ENCODE measurements around the gene CRB1.

Gene CRB1

DNA sequence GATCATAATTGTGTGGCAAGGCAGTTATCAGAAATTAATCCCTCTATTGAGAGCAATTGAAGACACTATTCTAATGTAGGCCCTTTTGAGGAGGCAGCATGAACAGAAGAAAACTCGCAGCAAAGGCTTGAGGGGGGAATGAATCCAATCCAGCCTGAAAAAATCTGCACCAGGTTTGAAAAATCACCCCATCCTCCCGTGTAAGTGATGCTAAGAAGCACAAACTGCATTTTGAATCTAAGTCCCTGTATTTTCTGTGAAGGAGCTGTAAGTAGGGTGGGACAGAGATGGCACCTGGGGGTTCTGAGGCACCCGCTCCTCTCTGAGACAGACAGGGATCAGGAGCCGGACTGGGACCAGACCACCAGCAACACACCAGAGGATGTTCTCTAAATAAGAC is at the start of gene CRB1:
Gene CRB1 (plus strand): TSS at position 241 of the 400 bp plus-strand sequence. CDS start 161 bp downstream, outside the sequence.
- no peak for DNase-seq

GRCh38 chr1:197218857-197219256 is 49.2 kb upstream of the CRB1 start:
- DNase-seq: no peak

GRCh38 chr1:197222025-197222685 is 45.9 kb upstream of the CRB1 start:
- DNase-seq: no peak

GRCh38 chr1:197222780-197223179 is 45.3 kb upstream of the CRB1 start:
- DNase-seq: no peak

DNA sequence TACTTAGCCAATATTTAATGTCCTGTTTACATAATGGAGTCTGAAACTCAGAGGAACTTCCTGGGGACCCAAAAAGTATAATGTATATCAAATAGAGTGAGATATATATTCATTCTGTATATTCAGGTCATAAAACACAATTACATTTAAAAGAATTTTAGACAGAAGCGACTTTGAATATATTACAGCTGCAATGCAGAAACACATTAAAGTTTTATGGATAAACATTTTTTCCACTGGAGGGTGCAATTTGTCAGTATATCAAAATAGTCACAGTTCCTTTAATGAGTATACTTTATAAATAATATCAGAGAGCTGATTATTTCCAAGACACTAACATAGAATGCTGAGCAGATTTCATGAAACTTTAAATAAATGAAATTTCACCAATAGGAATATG is 43.9 kb upstream of the CRB1 start:
- DNase-seq: no peak

- DNase-seq: no peak
These were observed 42.4 kb upstream of the CRB1 start for GRCh38 chr1:197225611-197226010.

DNA sequence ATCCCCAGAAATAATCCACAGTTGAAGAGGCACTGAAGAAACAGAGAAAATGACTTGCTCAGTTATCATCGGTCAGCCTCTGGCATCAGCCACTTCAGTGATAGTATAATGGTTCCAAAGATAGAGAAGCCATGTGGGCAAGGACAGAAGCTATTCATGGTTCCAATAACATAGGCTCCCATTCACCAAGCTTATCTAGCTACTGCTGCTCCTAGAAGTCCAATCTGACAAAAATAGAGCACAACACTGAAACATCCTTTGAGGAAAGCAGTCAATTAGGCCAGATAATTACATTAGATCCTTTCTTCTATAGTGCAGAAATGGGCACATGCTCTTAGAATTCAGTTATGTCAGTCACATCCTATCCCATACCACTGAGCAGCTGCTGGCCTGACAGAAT is 33.5 kb upstream of the CRB1 start:
- DNase-seq: no peak

DNA sequence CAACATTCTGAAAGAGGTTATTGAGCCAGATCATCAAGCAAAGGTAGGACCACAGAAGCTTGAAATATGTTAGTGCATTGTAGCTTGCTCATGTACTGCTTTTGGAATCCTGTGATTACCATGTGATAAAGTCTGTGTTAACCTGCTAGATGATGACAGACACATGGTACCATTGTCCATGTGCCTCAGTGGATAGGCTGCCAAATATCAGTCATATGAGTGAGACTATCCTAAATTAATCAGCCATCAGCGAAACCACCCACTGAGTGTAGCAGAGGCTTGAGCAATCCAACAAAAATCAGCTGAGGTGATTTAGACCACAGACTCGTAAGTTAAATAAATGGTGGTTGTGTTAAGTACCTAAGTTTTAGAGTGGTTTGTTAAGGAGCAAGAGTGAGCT is 32.7 kb upstream of the CRB1 start:
- DNase-seq: no peak

- DNase-seq: no peak
These were observed 20.6 kb upstream of the CRB1 start for GRCh38 chr1:197247465-197247864.

DNA sequence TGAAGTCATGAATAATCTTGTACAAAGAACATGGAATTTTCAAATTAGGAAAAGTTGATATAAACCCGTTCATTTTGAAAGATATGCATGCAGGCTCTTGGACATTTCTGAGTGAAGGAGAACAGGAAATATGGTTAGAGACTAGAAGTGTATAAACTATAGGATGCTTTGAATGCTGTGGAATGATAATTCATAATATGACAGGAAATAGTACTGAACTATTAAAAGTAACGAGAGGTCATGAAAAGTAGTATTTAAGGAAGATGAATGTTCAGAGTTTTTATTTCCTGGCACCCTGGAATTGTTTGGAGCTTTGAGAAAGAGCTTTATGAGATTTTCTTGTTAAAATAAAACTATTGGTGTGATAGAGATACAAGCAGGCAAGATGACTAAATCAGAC is 18.7 kb upstream of the CRB1 start:
- DNase-seq: no peak

GRCh38 chr1:197250616-197251015 is 17.4 kb upstream of the CRB1 start:
- DNase-seq: no peak

GRCh38 chr1:197252973-197253372 is 15.1 kb upstream of the CRB1 start:
- DNase-seq: no peak

DNA sequence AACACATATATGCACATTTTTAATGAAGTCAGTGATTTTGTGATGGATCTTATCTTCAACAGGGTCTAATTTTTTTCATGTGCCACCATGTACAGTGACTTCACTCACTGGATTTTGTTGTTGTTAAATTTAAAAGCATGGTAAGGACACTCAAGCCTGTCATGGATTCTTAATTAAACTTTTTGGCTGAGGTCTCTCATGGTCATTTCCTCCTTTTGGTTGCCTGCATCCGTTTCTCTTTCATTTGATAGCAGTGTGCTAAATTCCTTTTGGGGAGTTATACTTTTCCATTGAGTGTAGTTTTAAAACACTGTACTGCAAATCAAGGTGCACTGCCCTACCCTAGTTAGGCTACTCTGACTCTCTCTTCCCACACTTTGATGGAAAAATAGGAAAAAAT is 13.2 kb upstream of the CRB1 start:
- DNase-seq: no peak

GRCh38 chr1:197264936-197265567 is 3.0 kb upstream of the CRB1 start:
- DNase-seq: no peak

GRCh38 chr1:197269053-197269452 is 1.0 kb downstream of the CRB1 start:
- no peak for DNase-seq

GRCh38 chr1:197272791-197273190 is 4.7 kb downstream of the CRB1 start:
- no peak for DNase-seq

GRCh38 chr1:197277166-197277565 is 9.1 kb downstream of the CRB1 start:
- DNase-seq: no peak

- DNase-seq: no peak
These were observed 16.3 kb downstream of the CRB1 start for GRCh38 chr1:197284325-197284724.

- DNase-seq: no peak
These were observed 16.9 kb downstream of the CRB1 start for GRCh38 chr1:197284966-197285365.

DNA sequence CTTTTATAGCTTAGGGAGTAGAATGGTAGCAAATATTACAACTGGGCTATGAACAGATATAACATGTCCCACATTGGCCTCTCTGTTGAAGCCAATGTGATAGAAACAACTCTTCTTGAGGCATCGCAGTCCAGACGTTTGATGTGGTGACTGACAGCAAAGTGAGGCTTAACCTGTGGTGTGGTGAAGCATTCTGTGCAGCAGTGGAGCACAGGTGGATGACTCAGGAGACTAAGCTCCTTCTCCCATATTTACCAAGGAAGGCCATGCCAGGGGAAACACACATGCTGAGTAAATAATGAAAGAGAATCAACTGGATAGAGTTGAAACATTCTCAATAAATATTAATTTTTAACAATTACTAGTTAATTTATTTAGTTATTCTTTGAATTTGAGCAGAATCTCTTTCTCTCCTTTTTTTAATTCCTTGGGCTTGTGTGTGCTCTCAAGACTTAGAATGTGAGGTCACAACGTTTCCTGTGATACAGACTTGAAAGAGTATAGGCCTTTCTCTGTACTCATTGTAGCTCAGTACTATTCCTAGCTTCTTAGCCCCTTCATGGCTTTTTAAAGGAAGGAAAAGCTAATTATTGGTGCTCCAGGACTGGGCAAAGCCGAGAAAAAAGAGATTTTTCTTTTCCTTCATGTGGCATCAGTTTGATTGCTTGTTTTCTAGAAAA is 17.6 kb downstream of the CRB1 start:
- DNase-seq: no peak

DNA sequence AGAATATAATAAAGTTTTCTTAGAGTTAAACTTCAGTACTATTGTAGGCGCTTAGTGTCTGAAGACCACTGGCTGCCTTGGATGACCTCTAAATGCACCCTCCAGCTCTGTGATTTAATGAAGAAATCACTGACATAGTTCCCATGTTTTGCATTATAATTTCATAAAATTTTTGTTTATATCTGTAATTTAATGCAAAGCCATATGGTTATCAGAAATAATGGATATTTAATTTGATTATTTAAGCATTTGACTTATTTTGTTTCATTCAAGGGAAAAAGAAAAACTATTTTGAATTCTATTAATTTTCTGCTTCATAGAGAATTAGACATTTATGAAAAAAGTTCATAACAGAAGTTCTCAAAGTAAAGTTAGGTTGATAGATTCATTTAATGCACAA is 18.6 kb downstream of the CRB1 start:
- DNase-seq: no peak

DNA sequence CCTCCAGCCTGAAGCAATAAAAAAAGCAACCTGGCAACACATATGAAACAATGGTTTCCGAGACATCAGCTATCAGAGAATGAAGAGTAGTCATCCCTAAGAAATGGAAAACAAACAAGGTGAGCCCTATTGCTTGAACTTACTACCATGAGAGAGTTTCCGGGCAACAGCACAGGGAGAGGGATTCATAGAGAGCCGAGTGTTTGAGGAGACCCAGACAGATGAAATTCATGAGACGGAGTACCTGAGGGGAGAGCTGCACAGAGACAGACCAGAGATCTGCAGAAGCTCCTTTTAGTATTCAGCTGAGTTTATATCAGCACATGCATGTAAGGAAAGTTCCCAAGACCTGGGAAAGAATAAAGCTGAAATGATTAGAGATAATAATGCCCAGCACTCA is 19.8 kb downstream of the CRB1 start:
- DNase-seq: no peak

DNA sequence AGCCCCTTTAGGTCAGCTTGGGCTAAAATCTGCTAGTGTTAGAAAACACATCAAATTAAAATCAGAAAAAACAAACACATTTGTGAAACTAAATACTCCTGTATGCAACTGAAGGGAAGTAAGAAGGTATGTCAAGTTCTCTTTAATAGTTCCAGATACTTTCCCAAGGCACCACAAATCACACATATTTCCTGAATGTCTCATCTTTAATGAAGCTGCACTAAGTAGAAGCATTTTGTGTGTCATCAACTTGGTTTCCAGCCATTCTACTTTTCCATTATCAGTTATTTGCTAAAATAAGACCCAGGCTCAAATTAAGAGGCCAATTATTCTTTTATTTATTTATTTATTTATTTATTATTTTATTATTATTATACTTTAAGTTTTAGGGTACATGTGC is 34.7 kb downstream of the CRB1 start:
- no peak for DNase-seq

GRCh38 chr1:197303463-197303862 is 35.4 kb downstream of the CRB1 start:
- DNase-seq: no peak

All from right forelimb (tissue), 1 donor.